Astrocyte (in vitro differentiated cells and primary cell): ENCODE data around the gene ENPP3. TPM values are rescaled to one million over a fixed set of nuclear protein-coding genes. Genes with fewer than 3 reads are reported as not detected.

Source experiments
- DNase-seq: peaks from one replicate; pipeline ENCODE4 v3.0.0-alpha.2; 2010; ENCODE audit warnings: low read depth
- FAIRE-seq: peaks from 2 replicates; lab custom pipeline; 2011; peaks lifted over from hg19 to GRCh38; lab: Jason Lieb, UNC
- H2AFZ ChIP-seq: 2 replicates; pipeline ENCODE4 v1.6.0; 2012; ENCODE audit warnings: low read depth, low read length, inconsistent platforms
- H3K27ac ChIP-seq: 2 replicates; pipeline ENCODE4 v1.5.1; 2011; ENCODE audit warnings: low read depth, low read length, inconsistent platforms
- H3K27me3 ChIP-seq: 2 replicates; pipeline ENCODE4 v1.6.0; 2011; ENCODE audit warnings: low read length, inconsistent platforms; ENCODE audit not compliant: insufficient read depth
- H3K36me3 ChIP-seq: 2 replicates; pipeline ENCODE4 v1.5.1; 2011; ENCODE audit warnings: low read length, inconsistent platforms; ENCODE audit not compliant: insufficient read depth
- H3K4me1 ChIP-seq: 2 replicates; pipeline ENCODE4 v1.5.1; 2011; ENCODE audit warnings: low read length, inconsistent platforms; ENCODE audit not compliant: insufficient read depth
- H3K4me2 ChIP-seq: 2 replicates; pipeline ENCODE4 v1.6.0; 2012; ENCODE audit warnings: low read length, inconsistent platforms
- H3K4me3 ChIP-seq: 2 replicates; pipeline ENCODE4 v1.5.1; 2011; ENCODE audit warnings: low read depth, mild to moderate bottlenecking, low read length, inconsistent platforms; ENCODE audit not compliant: insufficient read depth
- H3K79me2 ChIP-seq: 2 replicates; pipeline ENCODE4 v1.6.0; 2012; ENCODE audit warnings: mild to moderate bottlenecking, low read length, inconsistent platforms; ENCODE audit not compliant: insufficient read depth
- H3K9ac ChIP-seq: 2 replicates; pipeline ENCODE4 v1.6.0; 2012; ENCODE audit warnings: mild to moderate bottlenecking, low read length, inconsistent platforms
- H3K9me3 ChIP-seq: 2 replicates; pipeline ENCODE4 v1.5.1; 2012; ENCODE audit warnings: low read depth, mild to moderate bottlenecking, low read length, inconsistent platforms; ENCODE audit not compliant: insufficient read depth
- H4K20me1 ChIP-seq: 2 replicates; pipeline ENCODE4 v1.6.0; 2012; ENCODE audit warnings: low read length, inconsistent platforms; ENCODE audit not compliant: insufficient read depth
- H3K27ac Mint-ChIP-seq: one replicate; pipeline ENCODE4 v1.8.0; 2021; ENCODE audit warnings: mild to moderate bottlenecking, mixed read lengths; ENCODE audit not compliant: unreplicated experiment
- H3K27me3 Mint-ChIP-seq: one replicate; pipeline ENCODE4 v1.8.0; 2021; ENCODE audit warnings: low read depth, mixed read lengths; ENCODE audit not compliant: unreplicated experiment
- H3K36me3 Mint-ChIP-seq: one replicate; pipeline ENCODE4 v1.8.0; 2021; ENCODE audit warnings: low read depth, mixed read lengths; ENCODE audit not compliant: unreplicated experiment
- H3K4me1 Mint-ChIP-seq: one replicate; pipeline ENCODE4 v1.8.0; 2021; ENCODE audit warnings: low read depth, mixed read lengths; ENCODE audit not compliant: unreplicated experiment
- H3K4me3 Mint-ChIP-seq: one replicate; pipeline ENCODE4 v1.8.0; 2021; ENCODE audit warnings: mild to moderate bottlenecking, moderate library complexity, mixed read lengths; ENCODE audit not compliant: unreplicated experiment
- H3K9me3 Mint-ChIP-seq: one replicate; pipeline ENCODE4 v1.8.0; 2021; ENCODE audit warnings: mild to moderate bottlenecking, mixed read lengths; ENCODE audit not compliant: unreplicated experiment
- EZH2 ChIP-seq: IDR thresholded peaks from 2 replicates; pipeline ENCODE4 v1.6.1; 2012; ENCODE audit warnings: mild to moderate bottlenecking, low read length, inconsistent platforms; ENCODE audit not compliant: insufficient read depth
- total RNA-seq: library from RNA; stranded (reverse); gene quantifications from 2 replicates; pipeline ENCODE4 v1.2.1, GENCODE V29; 2021
- TF ChIP-seq, protein P1 (sequence below): IDR thresholded peaks from 2 replicates; pipeline ENCODE4 v1.5.1; 2011; ENCODE audit warnings: low read depth, mild to moderate bottlenecking, inconsistent platforms, low read length, moderate library complexity; ENCODE audit not compliant: insufficient read depth

Gene ENPP3
- total RNA-seq, 1 donor from 2014 or later: not detected

DNA sequence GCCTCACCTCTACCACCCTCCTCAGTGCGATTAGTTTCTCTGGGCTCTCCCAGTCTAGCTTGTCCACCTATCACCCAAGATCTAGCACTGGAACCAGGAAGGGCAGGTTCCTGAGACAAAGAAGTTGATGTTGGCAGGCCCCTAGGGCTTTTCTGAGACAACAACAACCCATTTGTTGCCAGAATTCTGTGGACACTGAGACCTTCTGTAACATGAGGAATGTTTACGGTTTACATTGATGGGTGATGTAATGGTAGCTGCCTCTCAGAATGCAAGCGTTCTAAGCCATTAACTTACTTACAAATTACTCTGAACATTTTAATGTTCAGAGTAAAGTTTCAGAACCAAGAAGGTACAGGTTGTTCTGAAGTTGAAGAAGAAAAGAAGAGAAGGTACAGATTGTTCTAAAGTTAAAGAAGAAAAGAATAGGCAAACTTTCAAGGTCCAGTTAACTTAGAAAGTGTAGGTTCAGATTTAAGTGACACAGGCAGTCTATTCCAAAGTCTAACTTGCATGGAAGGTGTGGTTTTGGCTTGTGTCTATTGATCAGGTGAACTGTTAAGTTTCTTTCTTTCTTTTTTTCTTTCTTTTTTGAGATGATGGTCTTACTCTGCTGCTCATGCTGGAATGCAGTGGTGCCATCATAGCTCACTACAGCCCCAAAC is 5.3 kb upstream of the ENPP3 start:
- Mint-ChIP-seq H3K36me3 (no peaks in the 10 kb centered on the region), H3K4me3 (no peak overlapping the region), H3K27ac (no peak overlapping the region), H3K9me3 (no peaks in the 10 kb centered on the region), H3K4me1 (peaks cover 3% of the 10 kb centered on the region), H3K27me3 (no peaks in the 10 kb centered on the region)
- no peaks in the 10 kb centered on the region for H4K20me1 ChIP-seq
- no peak overlapping the region for H3K9ac ChIP-seq
- H2AFZ ChIP-seq: no peak overlapping the region
- FAIRE-seq: no peak
- no peak overlapping the region for H3K27ac ChIP-seq
- H3K79me2 ChIP-seq: peaks cover 12% of the 10 kb centered on the region
- no peaks in the 10 kb centered on the region for H3K36me3 ChIP-seq
- no peak overlapping the region for H3K4me2 ChIP-seq
- no peak overlapping the region for H3K4me3 ChIP-seq
- H3K9me3 ChIP-seq: no peaks in the 10 kb centered on the region
- no peak for DNase-seq
- H3K4me1 ChIP-seq: peaks cover 2% of the 10 kb centered on the region
- TF ChIP-seq, protein P1, sequence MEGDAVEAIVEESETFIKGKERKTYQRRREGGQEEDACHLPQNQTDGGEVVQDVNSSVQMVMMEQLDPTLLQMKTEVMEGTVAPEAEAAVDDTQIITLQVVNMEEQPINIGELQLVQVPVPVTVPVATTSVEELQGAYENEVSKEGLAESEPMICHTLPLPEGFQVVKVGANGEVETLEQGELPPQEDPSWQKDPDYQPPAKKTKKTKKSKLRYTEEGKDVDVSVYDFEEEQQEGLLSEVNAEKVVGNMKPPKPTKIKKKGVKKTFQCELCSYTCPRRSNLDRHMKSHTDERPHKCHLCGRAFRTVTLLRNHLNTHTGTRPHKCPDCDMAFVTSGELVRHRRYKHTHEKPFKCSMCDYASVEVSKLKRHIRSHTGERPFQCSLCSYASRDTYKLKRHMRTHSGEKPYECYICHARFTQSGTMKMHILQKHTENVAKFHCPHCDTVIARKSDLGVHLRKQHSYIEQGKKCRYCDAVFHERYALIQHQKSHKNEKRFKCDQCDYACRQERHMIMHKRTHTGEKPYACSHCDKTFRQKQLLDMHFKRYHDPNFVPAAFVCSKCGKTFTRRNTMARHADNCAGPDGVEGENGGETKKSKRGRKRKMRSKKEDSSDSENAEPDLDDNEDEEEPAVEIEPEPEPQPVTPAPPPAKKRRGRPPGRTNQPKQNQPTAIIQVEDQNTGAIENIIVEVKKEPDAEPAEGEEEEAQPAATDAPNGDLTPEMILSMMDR: no peak
- TF ChIP-seq EZH2: no peak
- H3K27me3 ChIP-seq: no peaks in the 10 kb centered on the region

DNA sequence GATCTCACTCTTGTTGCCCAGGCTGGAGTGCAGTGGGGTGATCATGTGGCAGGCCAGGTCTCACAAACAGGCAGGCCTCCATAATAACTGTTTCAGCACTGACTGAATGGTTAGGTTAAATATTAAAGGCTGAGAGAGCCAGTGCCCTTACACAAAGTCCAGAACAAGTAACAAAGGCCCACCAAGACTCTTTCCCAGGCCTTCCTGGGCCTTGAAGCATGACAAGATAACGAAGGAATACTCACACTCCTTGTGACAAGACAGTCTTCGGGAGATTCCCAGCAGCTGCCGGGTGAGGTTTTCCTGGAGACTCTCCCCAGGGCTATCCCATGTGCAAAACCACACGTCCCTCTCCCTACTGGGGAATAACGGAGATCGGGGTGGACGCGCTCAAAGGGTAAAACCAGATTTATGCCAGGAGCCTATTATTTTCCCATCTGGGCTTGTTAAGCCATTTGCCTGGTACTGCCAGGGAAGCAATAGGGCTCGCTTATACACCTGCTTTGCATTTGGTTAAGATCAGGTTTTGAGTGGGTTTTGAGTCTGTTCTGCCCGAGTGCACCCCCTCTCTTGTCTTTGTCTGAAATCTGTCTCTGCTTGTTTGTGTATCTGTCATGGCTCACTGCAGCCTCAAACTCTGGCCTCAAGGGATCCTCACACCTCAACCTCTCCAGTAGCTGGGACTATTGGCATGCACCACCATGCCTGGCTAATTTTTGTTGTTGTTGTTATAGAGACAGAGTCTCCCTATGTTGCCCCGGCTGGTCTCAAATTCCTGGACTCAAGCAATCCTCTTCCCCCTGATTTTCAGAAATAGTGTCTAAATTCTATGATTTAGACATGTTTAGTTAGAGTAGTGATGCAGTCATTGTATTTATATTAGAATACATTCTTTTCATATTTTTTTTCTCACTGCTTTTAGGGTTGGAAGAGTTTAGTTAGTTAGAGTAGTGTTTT is 1.4 kb upstream of the ENPP3 start:
- no peak overlapping the region for H3K27ac ChIP-seq
- H3K36me3 Mint-ChIP-seq: no peaks in the 10 kb centered on the region
- no peaks in the 10 kb centered on the region for H3K27me3 Mint-ChIP-seq
- H3K4me3 ChIP-seq: no peak overlapping the region
- no peak overlapping the region for H3K27ac Mint-ChIP-seq
- TF ChIP-seq EZH2: no peak
- TF ChIP-seq, protein P1: no peak
- H3K4me3 Mint-ChIP-seq: no peak overlapping the region
- DNase-seq: no peak
- no peak overlapping the region for H2AFZ ChIP-seq
- FAIRE-seq: no peak
- H3K4me2 ChIP-seq: no peak overlapping the region
- H3K27me3 ChIP-seq: no peaks in the 10 kb centered on the region
- no peaks in the 10 kb centered on the region for H4K20me1 ChIP-seq
- no peak overlapping the region for H3K9ac ChIP-seq
- no peaks in the 10 kb centered on the region for H3K9me3 Mint-ChIP-seq
- no peaks in the 10 kb centered on the region for H3K9me3 ChIP-seq
- no peaks in the 10 kb centered on the region for H3K36me3 ChIP-seq
- H3K4me1 Mint-ChIP-seq: no peaks in the 10 kb centered on the region
- no peaks in the 10 kb centered on the region for H3K4me1 ChIP-seq
- H3K79me2 ChIP-seq: no peaks in the 10 kb centered on the region
